Umbilical cord (tissue), 2 donors: ENCODE data around the gene GRIK4. TPM values are rescaled to one million over a fixed set of nuclear protein-coding genes. Genes with fewer than 3 reads are reported as not detected.

Experiments used
- DNase-seq: peaks from one replicate; pipeline ENCODE4 v3.0.0-alpha.2; 2015; ENCODE audit warnings: low spot score
- total RNA-seq: library from RNA; depleted of rRNA; stranded (reverse); fragments of >200 nt; gene quantifications from one replicate; pipeline ENCODE4 v1.2.3, GENCODE V29; 2014; ENCODE audit warnings: low replicate concordance; ENCODE audit not compliant: insufficient read depth

The GRIK4 gene
- total RNA-seq, 1 donor from 2014 or later = 1.2 TPM

DNA sequence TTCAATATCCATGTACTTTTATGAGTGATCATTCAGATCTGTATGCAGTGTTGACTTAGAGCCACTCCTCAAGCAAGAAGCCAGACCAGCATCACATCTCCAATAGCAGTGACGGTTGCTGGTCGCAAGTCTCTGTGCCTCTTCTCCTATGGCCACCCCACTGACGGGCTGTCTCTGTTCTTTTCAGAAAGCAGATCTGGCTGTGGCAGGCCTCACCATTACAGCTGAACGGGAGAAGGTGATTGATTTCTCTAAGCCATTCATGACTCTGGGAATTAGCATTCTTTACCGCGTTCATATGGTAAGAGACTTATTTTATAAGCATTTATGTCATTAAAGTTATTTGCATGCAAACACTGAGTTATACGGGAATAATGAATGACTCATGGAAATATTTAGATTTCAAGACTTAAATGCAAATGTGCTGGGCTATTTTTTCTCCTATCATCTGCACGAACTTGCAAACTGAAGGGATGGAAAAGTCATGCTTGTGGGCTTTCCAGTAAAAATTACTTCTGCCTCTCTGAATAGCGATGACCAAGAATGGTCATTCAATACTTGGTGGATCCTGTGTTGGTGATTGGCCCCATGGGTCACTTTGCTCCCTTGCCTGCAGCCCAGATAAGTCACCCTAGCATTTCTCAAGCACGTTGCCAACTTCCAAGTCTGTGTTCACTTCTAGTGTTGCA is 428.8 kb downstream of the GRIK4 start:
- no peak for DNase-seq

DNA sequence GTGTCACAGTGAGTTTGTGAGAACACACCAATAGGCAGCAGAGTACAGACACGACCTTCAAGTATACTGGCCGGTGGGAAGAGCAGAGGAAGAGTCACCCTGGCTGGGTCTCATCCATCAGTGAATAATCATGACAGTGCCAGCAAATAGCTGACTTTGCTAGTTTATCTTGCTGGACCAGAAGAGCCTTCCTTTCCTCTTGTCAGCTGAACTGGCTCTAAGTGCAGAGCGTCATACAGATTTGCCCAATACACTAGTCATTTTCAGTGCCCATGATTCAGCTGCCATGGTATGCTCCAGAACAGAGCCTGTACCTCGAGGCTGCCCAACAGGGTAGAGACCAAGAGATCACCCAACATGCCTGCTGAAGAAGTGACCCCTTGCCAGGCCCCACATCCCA is 429.5 kb downstream of the GRIK4 start:
- DNase-seq = no peak

- DNase-seq = no peak
Measured at GRCh38 chr11:120942701-120943100, 431.2 kb downstream of the GRIK4 start.

GRCh38 chr11:120945042-120945441 is 433.5 kb downstream of the GRIK4 start:
- no peak for DNase-seq

DNA sequence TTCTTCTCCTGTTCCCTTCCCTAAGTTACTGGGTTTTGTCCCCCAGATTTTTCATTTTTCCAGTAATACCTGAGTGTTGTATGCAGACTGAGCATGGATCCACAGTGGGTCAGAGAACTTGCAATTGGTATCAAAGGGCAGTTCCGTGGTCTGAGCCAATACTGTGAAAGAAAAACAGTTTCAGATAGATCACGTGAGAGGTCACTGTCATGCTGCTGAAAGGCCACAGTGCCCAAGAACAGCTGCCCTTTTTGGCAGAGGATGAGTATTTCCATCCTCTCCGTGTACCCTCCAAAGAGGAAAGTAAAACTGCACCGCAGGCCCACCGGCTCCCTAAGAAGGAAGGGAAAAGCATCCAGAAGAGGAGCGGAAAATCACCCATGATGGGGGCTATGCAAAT is 439.3 kb downstream of the GRIK4 start:
- no peak for DNase-seq

GRCh38 chr11:120952461-120953434 is 441.2 kb downstream of the GRIK4 start:
- DNase-seq = peak; percentile 83

DNA sequence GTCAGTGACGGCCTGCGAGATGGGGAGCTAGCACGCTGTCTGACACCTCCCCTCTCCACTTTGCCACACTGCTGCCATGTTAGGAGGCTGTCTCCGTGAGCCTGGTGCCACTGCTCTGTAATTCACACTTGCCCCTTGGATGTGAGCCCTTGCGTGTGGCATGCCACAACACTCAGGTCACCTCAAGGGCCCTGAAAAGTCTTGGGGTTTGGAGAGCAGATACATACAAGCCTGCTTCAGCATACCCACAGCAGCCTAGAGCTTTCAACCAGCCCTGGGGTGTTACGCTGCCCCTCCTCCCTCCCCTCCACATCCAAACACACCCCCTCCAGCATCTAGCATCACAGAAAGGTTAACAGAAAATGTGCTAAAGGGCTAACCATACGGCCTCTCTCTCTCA is 442.8 kb downstream of the GRIK4 start:
- no peak for DNase-seq

GRCh38 chr11:120956710-120957495 is 445.4 kb downstream of the GRIK4 start:
- no peak for DNase-seq

- DNase-seq = no peak
Measured at GRCh38 chr11:120958185-120958584, 446.6 kb downstream of the GRIK4 start.

DNA sequence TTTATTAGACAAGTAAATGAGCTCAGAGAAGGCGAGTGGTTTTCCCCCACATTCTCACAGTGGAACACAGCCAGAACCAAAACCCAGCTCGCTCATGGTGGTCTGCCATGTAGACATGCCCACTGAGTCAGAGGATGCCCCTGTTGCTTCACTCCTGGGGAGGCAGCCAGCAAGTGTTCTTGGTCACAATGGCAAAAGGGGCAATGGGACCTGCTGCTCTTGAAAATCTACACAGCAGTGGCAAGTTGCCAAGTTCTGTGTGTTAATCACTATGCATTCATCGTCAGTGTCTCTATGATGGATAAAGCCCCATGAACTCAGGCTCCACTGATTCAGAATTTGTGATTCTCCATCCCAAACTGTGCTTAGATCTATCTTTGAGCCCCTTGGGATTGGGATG is 447.6 kb downstream of the GRIK4 start:
- DNase-seq = no peak

- DNase-seq = peak; percentile 46
Measured at GRCh38 chr11:120964857-120965256, 453.3 kb downstream of the GRIK4 start.

DNA sequence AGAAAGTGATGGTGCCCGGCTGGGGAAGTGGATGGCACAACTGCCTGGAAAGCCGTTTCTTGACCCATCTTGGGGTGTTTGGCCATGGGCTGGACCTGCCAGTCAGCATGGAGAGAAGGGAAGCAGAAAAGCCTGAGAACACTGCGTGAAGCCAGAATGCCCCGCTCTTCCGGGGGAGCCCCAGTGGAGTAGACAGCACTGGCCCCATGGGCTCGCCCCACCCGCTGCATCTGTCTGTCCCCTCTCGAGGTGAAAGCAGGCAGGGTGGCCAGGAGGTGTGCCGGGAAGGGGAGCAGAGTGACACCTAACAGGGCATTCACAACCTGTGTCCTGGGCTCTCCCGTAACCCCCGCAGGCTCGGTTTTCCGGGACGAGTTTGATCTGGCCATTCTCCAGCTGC is 455.3 kb downstream of the GRIK4 start:
- DNase-seq = no peak

DNA sequence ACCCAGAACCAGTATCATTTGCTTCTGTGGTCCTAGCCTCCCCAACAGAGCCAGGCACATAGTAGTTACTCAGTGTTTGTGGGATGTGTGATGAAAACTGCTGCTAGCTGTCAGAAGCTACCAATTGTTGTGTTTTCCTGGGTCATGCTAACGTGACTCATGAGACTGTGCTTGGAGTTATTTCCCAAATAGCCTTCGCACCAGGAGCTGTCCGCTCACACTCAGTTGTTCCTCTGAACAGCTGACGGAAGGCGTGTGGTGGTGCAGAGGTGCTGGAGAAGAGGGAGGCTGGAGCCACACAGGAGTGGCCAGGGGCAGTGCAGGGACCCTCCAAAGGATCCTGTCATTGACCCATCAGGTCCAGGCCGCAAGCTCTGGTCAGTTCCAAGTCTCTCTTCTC is 458.4 kb downstream of the GRIK4 start:
- DNase-seq = no peak

DNA sequence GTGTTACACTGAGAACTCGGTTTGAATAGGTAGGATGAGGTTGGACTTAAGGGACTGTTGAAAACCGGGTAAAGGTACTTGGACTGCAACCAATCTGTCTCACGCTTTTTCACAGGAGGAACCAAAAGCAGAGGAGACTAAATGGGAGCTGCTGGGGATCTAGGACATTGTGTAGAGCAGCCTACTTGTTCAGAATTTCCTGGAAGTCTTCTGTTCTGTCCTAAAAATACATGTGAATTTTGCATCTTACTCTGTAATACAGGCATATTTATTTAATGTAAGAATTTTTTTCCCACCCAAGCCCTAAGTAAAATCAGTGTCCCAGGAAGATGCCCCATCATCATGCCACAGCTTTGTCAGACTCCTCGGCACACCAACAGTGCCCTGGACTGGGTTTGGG is 460.3 kb downstream of the GRIK4 start:
- no peak for DNase-seq

DNA sequence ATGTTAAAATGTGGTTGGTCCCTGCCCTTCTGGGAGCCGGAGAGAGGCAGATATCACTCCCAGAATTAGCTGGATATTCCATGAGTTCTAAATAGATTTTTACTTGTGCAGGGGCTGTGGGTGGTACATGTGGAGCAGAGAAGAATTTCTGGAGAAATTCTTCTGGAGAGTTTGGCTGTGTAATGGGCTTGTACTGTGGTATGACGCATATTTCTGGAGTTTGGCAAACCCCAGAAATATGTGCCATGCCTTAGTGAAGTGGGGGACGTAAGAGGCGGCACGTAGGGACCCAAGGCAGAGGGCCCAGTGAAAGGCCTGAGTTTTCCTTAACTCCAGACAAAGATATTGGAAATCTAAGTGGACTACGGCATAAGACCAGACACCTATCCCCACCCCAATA is 461.1 kb downstream of the GRIK4 start:
- DNase-seq = no peak

DNA sequence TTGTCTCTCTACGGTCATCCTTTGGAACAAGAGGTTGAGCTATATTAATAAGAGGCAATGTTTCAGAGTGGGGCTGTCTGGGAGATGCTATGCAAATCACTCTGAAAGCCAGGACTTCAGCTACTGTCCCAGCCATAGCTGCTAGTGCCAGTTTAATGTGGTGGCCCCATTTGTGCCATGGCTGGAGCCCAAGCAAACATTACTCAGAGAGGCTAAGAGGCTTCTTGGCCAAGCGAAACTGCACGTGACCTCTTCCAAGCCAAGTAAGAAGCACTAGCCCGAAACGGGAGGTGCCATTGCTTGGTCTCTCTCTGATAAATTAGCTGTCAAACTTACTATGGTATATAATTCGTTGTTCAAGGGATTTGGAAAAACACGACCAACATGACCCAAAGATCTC is 462.0 kb downstream of the GRIK4 start:
- DNase-seq = no peak

GRCh38 chr11:120974466-120974865 is 462.9 kb downstream of the GRIK4 start:
- no peak for DNase-seq

GRCh38 chr11:120974965-120975364 is 463.4 kb downstream of the GRIK4 start:
- peak; percentile 9 for DNase-seq

- DNase-seq = no peak
Measured at GRCh38 chr11:120977266-120978137, 466.0 kb downstream of the GRIK4 start.

DNA sequence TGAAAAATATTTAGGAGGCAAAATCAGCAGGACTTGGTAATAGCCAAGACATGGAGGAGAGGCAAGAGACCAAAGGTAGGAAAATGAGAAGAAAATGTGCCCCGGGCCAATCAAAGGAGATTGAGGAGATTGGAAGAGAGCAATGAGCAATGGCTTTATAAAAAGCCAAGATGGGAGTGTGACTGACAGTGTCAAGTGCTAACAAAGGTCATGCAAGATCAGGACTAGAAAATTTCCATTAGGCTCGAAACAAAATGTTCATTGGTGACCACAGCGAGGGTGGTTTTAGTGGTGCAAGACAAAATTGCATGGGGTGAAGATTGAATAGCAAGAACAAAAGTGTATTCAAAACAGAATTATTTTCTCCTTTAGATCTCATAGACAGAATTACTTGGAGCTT is 467.2 kb downstream of the GRIK4 start:
- no peak for DNase-seq
